Gastroesophageal sphincter (tissue), 3 donors: ENCODE measurements around the gene MAPK1IP1L.

Experiments
- CTCF ChIP-seq, 4 experiments: fragments of 200-600 bp in 2 of 4; fragments of 450-650 bp in 2 of 4; sonication (generic) in 1 of 4; IDR thresholded peaks; one replicate each; pipeline ENCODE4 v1.5.1; 2017 to 2019; ENCODE audit warnings: antibody characterized with exemption in 4 of 4, mild to moderate bottlenecking in 2 of 4, moderate library complexity in 2 of 4
- EP300 ChIP-seq: sonication (generic); formaldehyde crosslinking; IDR thresholded peaks from one replicate; pipeline ENCODE4 v1.6.1; 2017; ENCODE audit warnings: antibody characterized with exemption, mild to moderate bottlenecking
- POLR2A ChIP-seq, 2 donors: fragments of 450-650 bp; IDR thresholded peaks; one replicate each; pipeline ENCODE4 v1.6.1; 2017; ENCODE audit warnings: antibody characterized with exemption in 2 of 2, mild to moderate bottlenecking in 2 of 2, moderate library complexity in 1 of 2
- POLR2AphosphoS5 ChIP-seq: sonication (generic); formaldehyde crosslinking; IDR thresholded peaks from one replicate; pipeline ENCODE4 v1.6.1; 2017; ENCODE audit warnings: antibody characterized with exemption

- TF ChIP-seq EP300 (no peak), CTCF (IDR thresholded peaks at IDR 0.05) (no peak), POLR2A (IDR thresholded peaks at IDR 0.05) (no peak), POLR2AphosphoS5 (no peak)
Measured at GRCh38 chr14:55005071-55005470, 46.4 kb upstream of the MAPK1IP1L start.
